Brain microvascular endothelial cell (primary cell): Measurements from ENCODE around the gene SNAPIN.

Source experiments
- DNase-seq: peaks from one replicate; pipeline ENCODE4 v3.0.0-alpha.2; 2020
- H3K27ac ChIP-seq: fragments of 250-450 bp; sonication (Bioruptor Pico); 2 replicates; pipeline ENCODE4 v1.5.1; 2020; ENCODE audit warnings: mild to moderate bottlenecking, moderate library complexity
- H3K27me3 ChIP-seq: fragments of 250-450 bp; sonication (Bioruptor Pico); replicated peaks from 2 replicates; pipeline ENCODE4 v1.5.1; 2020; ENCODE audit warnings: mild to moderate bottlenecking
- H3K36me3 ChIP-seq: fragments of 250-450 bp; sonication (Bioruptor Pico); replicated peaks from 2 replicates; pipeline ENCODE4 v1.5.1; 2020; ENCODE audit warnings: mild to moderate bottlenecking
- H3K4me3 ChIP-seq: 2 replicates; pipeline ENCODE4 v1.5.1; 2011; ENCODE audit warnings: low read depth, mild to moderate bottlenecking, control low read depth, low read length, moderate library complexity
- in situ Hi-C: cut with HindIII; loops from 2 replicates; pipeline ENCODE4 v1.10.0; 2017; ENCODE audit warnings: low sequenced_read_pairs, low pct_ligation_motif_present
- TF ChIP-seq, protein P1 (sequence below): IDR thresholded peaks from 2 replicates; pipeline ENCODE4 v1.5.1; 2011; ENCODE audit warnings: low read depth, mild to moderate bottlenecking, moderate library complexity, low read length, control low read depth, inconsistent platforms; ENCODE audit errors: missing control alignments

The SNAPIN gene

DNA sequence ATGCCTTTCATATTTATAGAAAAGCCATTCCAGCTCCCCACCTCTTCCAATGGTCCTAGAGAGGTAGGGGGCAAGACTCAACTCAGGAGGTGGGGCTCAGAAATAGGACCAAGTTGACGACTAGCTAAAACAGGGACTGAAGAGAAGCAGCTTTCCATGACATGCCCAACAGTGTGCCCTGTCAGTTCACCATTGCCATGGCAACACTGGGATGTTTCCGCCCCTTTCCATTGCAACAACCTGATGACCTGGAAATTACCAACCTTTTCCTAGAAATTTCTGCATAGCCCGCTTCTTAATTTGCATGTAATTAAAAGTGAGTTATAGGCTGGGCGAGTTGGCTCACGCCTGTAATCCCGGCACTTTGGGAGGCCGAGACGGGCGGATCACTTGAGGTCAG, 47.0 kb downstream of the SNAPIN start:
- TF ChIP-seq, protein P1, sequence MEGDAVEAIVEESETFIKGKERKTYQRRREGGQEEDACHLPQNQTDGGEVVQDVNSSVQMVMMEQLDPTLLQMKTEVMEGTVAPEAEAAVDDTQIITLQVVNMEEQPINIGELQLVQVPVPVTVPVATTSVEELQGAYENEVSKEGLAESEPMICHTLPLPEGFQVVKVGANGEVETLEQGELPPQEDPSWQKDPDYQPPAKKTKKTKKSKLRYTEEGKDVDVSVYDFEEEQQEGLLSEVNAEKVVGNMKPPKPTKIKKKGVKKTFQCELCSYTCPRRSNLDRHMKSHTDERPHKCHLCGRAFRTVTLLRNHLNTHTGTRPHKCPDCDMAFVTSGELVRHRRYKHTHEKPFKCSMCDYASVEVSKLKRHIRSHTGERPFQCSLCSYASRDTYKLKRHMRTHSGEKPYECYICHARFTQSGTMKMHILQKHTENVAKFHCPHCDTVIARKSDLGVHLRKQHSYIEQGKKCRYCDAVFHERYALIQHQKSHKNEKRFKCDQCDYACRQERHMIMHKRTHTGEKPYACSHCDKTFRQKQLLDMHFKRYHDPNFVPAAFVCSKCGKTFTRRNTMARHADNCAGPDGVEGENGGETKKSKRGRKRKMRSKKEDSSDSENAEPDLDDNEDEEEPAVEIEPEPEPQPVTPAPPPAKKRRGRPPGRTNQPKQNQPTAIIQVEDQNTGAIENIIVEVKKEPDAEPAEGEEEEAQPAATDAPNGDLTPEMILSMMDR, result no peak
- Histone ChIP-seq H3K27ac (no peak overlapping the region), H3K27me3 (no peaks in the 10 kb centered on the region), H3K4me3 (no peak overlapping the region), H3K36me3 (no peaks in the 10 kb centered on the region)
- DNase-seq, result no peak
- in situ Hi-C loops, result no loop called here

DNA sequence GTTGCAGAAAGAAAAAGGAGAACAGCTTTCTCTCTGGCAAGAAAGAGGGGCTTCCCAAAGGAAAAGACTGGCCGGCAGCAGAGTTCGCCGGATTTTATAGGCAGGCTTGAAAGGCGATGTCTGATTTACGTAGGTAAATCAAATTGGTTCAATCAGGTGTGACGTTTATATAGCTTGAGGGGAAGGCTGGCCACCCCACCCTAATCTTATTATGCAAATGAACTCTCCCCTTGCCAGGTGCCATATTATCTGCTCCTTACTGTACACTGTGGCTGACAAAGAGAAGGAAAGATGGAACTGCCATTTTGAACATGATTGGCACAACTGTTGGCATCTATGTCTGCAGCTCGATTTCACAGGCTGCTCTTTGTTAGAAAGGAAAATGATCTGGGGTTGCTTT, 52.5 kb downstream of the SNAPIN start:
- H3K36me3 ChIP-seq, result no peaks in the 10 kb centered on the region
- TF ChIP-seq, protein P1, result no peak
- in situ Hi-C loops, result no loop called here
- H3K27me3 ChIP-seq, result no peaks in the 10 kb centered on the region
- no peak for DNase-seq
- H3K4me3 ChIP-seq, result no peak overlapping the region
- no peak overlapping the region for H3K27ac ChIP-seq
